GM12873 (cell line): ENCODE data around the gene ADM2.

Source experiments
- TF ChIP-seq, protein P1 (sequence below): IDR thresholded peaks from 2 replicates; pipeline ENCODE4 v1.5.1; 2012; ENCODE audit warnings: low read depth, mild to moderate bottlenecking, moderate library complexity, low read length, control low read depth; ENCODE audit not compliant: insufficient read depth; ENCODE audit errors: missing control alignments

ADM2 gene

DNA sequence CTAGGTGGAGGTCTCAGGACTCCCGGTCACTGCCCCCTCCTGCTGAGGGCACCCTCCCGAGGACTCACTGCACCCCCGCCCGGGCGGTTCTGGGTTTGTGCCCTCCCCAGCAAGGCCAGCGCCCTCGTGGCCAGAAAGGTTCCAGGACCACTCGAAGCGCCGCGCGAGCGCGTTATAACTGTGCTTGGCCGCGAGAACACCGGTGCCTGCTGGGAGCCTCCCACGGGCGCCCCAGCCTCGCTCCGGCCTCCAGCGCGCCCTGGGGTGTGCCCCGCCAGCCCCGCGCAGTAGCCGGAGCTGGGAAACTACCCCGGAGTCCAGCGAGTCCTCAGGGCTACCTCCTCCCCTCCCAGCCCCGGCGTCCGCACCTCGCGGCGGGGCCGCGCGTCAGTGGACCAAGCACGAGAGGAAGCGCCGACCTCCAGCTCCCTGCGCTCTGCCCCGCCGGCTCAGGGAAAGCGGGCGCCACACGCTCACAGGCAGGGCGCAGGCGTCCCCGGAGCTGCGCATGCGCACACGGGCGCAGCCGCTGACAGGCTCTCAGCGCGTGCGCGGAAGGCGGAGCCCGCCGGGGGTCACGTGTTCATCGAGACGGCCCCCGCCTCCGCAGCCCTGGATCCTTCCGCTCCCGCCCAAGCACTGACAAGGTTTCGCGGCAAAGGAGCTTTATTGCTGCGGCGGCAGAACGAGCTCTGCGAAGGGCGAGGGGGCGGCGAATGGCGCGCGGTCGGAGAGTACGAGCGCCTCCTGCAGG lies 43.9 kb downstream of the ADM2 start, which contains the start of gene SCO2:
Gene SCO2 (minus strand): TSS at position 495 of the 754 bp plus-strand sequence. CDS start 1,187 bp downstream, outside the sequence.
- TF ChIP-seq, protein P1, sequence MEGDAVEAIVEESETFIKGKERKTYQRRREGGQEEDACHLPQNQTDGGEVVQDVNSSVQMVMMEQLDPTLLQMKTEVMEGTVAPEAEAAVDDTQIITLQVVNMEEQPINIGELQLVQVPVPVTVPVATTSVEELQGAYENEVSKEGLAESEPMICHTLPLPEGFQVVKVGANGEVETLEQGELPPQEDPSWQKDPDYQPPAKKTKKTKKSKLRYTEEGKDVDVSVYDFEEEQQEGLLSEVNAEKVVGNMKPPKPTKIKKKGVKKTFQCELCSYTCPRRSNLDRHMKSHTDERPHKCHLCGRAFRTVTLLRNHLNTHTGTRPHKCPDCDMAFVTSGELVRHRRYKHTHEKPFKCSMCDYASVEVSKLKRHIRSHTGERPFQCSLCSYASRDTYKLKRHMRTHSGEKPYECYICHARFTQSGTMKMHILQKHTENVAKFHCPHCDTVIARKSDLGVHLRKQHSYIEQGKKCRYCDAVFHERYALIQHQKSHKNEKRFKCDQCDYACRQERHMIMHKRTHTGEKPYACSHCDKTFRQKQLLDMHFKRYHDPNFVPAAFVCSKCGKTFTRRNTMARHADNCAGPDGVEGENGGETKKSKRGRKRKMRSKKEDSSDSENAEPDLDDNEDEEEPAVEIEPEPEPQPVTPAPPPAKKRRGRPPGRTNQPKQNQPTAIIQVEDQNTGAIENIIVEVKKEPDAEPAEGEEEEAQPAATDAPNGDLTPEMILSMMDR: peak; percentile 63

DNA sequence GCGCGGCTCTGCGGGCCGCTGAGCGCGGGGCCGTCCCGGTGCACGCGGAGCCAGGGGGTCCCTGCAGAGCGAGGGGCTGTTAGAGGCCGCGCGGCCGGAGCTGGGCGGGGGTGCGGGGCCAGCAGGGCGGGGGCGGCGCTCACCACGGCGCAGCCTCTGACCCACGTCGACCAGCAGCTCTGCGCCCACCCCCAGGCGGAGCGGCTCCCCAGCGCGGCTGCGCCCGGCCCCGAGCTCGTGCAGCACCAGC lies 44.4 kb downstream of the ADM2 start:
- TF ChIP-seq, protein P1: no peak

DNA sequence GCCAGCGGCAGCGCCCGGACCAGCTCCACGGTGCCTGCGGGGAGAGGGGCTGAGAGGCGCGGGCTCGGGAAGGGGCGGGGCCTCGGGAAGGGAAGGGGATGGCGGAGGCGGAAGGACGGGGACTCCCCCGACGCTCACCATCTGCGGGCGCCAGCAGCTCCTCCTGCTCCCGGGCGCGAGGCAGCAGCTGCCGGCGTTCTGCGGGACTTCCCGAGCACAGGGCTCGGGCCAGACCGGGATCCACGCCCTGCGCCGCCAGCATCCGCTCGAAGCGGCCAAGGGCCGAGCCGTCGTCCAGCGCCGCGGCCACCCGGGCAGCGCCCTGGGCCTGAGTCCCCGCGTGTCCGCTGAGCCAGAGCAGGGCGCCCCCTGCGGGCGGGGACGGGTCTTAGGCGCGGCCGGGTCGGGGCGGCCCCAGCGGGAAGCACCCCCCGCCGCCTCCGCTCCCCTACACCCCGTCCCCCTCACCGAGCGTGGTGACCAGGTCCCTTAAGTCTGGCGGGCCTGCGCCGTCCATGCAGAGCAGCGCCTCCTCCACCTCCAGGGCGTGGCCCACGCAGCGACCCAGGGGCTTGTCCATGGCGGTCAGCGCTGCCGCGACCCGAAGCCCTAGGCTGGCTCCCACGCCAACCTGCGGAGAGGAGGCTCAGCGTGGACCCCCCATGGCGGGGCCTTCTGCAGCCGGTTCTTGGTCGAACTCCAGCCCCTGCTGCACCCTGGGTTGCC lies 44.9 kb downstream of the ADM2 start:
- TF ChIP-seq, protein P1: peak; percentile 77

GRCh38 chr22:50526834-50527801 lies 45.8 kb downstream of the ADM2 start:
- TF ChIP-seq, protein P1: no peak

DNA sequence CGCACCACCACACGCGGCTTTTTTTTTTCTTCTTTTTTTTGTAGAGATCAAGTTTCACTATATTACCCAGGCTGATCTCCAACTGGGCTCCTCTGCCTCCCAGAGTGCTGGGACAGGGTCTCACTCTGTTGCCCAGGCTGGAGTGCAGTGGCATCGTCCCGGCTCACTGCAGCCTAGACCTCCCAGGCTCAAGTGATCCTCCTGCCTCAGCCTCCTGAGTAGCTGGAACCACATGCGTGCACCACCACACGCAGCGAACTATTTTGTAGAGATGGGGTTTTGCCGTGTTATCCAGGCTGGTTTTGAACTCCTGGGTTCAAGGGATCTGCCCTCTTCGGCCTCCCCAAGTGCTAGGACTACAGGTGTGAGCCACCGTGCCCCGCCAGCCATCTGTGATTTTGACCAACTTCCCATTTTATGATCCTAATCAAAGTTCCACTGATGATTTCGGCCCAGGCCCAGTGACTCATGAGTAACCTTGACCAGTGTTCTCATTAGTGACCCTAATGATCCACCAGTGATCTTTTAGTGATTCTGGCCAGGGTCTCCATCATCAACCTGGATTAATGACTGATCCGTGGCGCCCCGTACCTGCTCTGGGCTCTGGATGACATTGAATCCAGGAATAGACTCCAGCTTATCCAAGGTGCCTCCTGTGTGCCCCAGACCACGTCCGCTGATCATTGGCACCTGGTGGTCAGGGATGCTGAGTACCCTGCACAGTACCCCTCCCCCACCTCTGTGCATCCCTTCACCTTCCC lies 46.8 kb downstream of the ADM2 start:
- TF ChIP-seq, protein P1: no peak

DNA sequence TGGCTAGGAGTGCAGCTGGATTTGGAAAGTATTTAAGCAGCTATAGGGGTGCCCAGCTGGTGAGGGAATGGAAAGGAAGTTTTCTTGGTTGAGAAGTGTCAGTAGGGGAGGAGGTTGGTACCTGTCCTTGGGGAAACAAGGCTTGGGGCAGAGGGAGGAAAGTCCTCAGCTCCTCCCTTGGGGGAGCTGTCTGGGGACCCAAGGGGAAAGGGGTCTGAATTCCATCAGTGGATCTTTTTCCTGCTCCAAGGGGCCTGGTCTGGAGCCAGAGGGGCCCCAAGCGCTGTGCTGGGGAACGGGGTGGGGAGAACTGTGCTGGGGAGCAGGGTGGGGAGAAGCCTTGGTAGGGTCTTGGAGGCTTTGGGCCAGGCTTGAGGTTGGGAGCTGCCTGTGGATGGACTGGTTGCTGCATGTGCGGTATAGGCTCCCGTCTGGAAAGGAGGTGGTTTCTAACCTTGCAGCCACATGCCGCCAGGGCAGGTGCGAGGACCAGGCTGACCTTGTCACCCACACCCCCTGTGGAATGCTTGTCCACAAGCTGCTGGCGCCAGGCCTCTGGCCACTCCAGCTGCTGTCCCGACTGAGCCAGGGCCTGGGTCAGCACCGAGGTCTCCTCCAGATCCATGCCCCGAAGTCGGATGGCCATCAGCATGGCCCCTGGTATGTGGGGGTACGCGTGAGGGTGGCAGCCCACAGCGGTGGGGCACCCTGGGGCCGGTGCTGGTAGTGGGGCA lies 47.5 kb downstream of the ADM2 start:
- TF ChIP-seq, protein P1: no peak
